ENCODE results near the gene TMEM114.

TMEM114 gene

DNA sequence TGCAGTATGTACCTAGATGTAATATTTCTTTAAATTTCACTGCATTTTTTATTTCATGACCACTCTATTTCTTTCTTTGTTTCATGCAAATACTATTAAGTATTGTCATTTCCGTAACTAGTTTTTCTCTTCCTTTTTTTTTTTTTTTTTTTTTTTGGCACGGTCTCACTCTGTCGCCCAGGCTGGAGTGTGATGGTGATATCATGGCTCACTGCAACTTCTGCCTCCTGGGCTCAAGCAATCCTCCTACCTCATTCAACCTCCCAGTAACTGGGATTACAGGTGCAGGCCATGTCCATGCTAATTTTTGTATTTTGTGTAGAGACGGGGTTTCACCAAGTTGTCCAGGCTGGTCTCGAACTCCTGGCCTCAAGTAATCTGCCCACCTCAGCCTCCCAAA, 70.7 kb downstream of the TMEM114 start:
- Histone ChIP-seq H3K27ac (ENCODE audit: low read depth, low read length) (no peak overlapping the region), H3K36me3 (ENCODE audit: insufficient read depth, low read length) (no peaks in the 10 kb centered on the region), H3K4me1 (ENCODE audit: control insufficient read depth, insufficient read depth, low read length, unreplicated experiment) (no peaks in the 10 kb centered on the region), H3K27me3 (ENCODE audit: insufficient read depth, low read length) (peaks cover 4% of the 10 kb centered on the region; the same call in 1 of the 2 replicates), H3K4me3 (ENCODE audit: low read depth, low read length) (no peak overlapping the region), H3K79me2 (ENCODE audit: control insufficient read depth, insufficient read depth, low read length, unreplicated experiment) (no peaks in the 10 kb centered on the region), H2AFZ (ENCODE audit: low read length, unreplicated experiment) (no peak overlapping the region)
